ENCODE measurements around the gene ZKSCAN2. TPM values are rescaled to one million over a fixed set of nuclear protein-coding genes. Genes with fewer than 3 reads are reported as not detected.

Gene ZKSCAN2
- total and polyA plus RNA-seq, 9 donors: 4.1 to 6.2 (median 5.4) TPM

DNA sequence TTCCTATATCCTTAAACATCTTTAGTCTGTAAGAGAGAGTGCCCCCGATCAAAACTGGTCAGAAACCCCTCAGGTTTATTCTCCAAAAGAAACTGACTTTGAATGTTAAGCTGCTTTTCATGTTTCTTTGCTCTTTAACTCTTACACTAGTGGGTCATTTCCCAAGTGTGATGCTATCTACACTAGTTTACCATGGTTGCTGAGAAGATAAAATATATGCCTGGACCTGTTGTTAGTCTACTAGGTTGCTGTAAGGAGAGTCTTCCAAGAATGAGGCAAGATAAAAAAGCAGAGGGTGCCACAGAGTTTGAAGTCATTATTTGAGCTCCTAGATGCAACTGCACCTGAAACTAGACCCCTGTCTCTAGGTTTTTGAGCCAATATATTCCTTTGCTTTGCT lies 12.2 kb upstream of the ZKSCAN2 start:
- no peaks in the 10 kb centered on the region for H3K9me3 ChIP-seq (replicated peaks; ENCODE audit: control insufficient read depth, low read depth, low read length)
- H3K27ac ChIP-seq (ENCODE audit: low read length): no peak overlapping the region
- no CpG with 5 or more reads among the region's 1 CpG for WGBS (ENCODE audit: insufficient coverage)
- no peaks in the 10 kb centered on the region for H3K4me1 ChIP-seq (ENCODE audit: control insufficient read depth, insufficient read depth, low read length)
- H3K27me3 ChIP-seq (ENCODE audit: control insufficient read depth, insufficient read depth, low read length): no peaks in the 10 kb centered on the region
- no peaks in the 10 kb centered on the region for H3K36me3 ChIP-seq (ENCODE audit: control insufficient read depth, insufficient read depth, low read length)
- H3K4me3 ChIP-seq (ENCODE audit: low read length): no peak overlapping the region
- DNase-seq: no peak

DNA sequence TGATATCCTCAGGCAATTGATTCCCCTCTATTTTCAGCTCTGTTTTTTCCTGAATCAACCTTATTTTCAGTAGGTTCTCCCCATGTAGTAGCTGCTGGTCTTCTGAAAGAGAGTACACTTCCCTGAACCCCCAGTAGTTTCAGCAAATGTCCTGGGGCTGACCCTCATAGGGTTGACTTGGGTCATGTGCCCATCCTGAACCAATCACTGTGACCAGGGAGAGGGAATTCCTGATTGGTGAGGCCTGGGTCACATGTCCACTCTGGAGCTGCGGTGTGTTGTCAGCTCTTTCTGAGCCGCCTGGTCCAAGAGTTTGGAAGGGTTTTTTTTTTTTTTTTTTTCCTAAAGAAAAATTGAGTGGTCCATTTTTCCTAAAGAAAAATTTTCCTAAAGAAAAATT lies 8.3 kb upstream of the ZKSCAN2 start:
- Histone ChIP-seq H3K27me3 (ENCODE audit: control insufficient read depth, insufficient read depth, low read length) (no peaks in the 10 kb centered on the region), H3K27ac (ENCODE audit: low read length) (no peak overlapping the region), H3K4me3 (ENCODE audit: low read length) (no peak overlapping the region), H3K4me1 (ENCODE audit: control insufficient read depth, insufficient read depth, low read length) (no peaks in the 10 kb centered on the region), H3K9me3 (replicated peaks; ENCODE audit: control insufficient read depth, low read depth, low read length) (no peaks in the 10 kb centered on the region), H3K36me3 (ENCODE audit: control insufficient read depth, insufficient read depth, low read length) (peaks cover 2% of the 10 kb centered on the region)
- no peak for DNase-seq
- WGBS (ENCODE audit: insufficient coverage): no CpG with 5 or more reads among the region's 2 CpGs

DNA sequence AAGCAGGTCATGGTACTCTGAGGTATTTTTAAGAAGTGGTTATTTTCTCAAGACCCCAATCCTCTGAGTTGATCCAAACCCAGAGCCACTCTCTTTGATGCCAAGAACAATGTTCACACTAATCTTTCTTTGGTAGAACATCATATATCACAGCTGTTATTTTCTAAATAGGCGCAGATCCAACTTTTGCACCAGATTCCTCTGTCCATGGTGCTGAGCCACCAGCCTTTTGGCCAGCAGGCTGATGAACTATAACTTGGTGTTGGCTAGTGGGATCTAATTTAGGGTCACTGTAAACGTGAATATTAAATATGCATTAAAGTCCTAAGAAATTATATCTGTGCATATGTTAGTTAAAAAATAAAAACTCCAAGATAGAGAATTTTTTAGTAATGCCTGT lies 7.0 kb upstream of the ZKSCAN2 start:
- Histone ChIP-seq H3K9me3 (replicated peaks; ENCODE audit: control insufficient read depth, low read depth, low read length) (no peaks in the 10 kb centered on the region), H3K4me1 (ENCODE audit: control insufficient read depth, insufficient read depth, low read length) (no peaks in the 10 kb centered on the region), H3K36me3 (ENCODE audit: control insufficient read depth, insufficient read depth, low read length) (peaks cover 2% of the 10 kb centered on the region), H3K27ac (ENCODE audit: low read length) (no peak overlapping the region), H3K4me3 (ENCODE audit: low read length) (no peak overlapping the region), H3K27me3 (ENCODE audit: control insufficient read depth, insufficient read depth, low read length) (no peaks in the 10 kb centered on the region)
- DNase-seq: peak; percentile 46
- WGBS (ENCODE audit: insufficient coverage): no CpG with 5 or more reads among the region's 2 CpGs

DNA sequence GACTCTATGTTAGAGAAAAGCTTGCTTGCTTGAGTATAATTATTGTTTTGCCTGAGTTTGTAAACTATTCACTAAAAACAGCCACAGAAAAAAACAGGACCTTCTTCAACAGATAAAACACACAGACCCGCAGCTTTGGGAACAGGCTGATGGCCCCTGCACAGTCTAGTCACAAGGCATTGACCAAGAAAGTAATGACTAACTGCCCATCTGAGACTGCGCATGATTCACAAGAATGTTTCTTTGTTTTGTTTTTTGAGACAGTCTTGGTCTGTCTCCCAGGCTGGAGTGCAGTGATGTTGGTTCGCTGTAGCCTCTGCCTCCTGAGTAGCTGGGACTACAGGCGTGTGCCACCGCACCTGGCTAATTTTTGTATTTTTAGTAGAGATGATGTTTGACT lies 2.8 kb upstream of the ZKSCAN2 start:
- no peak overlapping the region for H3K27ac ChIP-seq (ENCODE audit: low read length)
- peaks cover 11% of the 10 kb centered on the region for H3K4me1 ChIP-seq (ENCODE audit: control insufficient read depth, insufficient read depth, low read length)
- H3K9me3 ChIP-seq (replicated peaks; ENCODE audit: control insufficient read depth, low read depth, low read length): no peaks in the 10 kb centered on the region
- no peak overlapping the region for H3K4me3 ChIP-seq (ENCODE audit: low read length)
- H3K36me3 ChIP-seq (ENCODE audit: control insufficient read depth, insufficient read depth, low read length): peaks cover 2% of the 10 kb centered on the region
- 100% methylated on average over 2 of the region's 5 CpGs for WGBS (ENCODE audit: insufficient coverage)
- no peak for DNase-seq
- H3K27me3 ChIP-seq (ENCODE audit: control insufficient read depth, insufficient read depth, low read length): no peaks in the 10 kb centered on the region

DNA sequence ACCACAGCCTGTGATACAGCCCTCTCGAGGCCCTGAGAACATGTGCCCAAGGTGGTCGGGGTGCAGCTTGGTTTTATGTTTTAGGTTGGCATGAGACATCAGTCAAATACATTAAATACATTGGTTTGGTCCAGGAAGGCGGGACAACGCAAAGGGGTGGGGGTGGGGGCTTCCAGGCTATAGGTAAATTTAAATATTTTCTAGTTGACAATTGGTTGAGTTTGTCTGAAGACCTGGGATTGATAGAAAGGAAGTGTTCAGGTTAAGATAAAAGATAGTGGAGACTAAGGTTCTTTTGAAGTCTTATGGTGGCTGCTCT lies 1.2 kb upstream of the ZKSCAN2 start:
- DNase-seq: no peak
- no peaks in the 10 kb centered on the region for H3K9me3 ChIP-seq (replicated peaks; ENCODE audit: control insufficient read depth, low read depth, low read length)
- WGBS (ENCODE audit: insufficient coverage): no CpG with 5 or more reads among the region's 4 CpGs
- H3K27me3 ChIP-seq (ENCODE audit: control insufficient read depth, insufficient read depth, low read length): no peaks in the 10 kb centered on the region
- H3K4me1 ChIP-seq (ENCODE audit: control insufficient read depth, insufficient read depth, low read length): peaks cover 17% of the 10 kb centered on the region
- peaks cover 13% of the 10 kb centered on the region for H3K36me3 ChIP-seq (ENCODE audit: control insufficient read depth, insufficient read depth, low read length)
- peak overlapping the region; percentile 98 for H3K27ac ChIP-seq (ENCODE audit: low read length)
- H3K4me3 ChIP-seq (ENCODE audit: low read length): peak overlapping the region; percentile 85

DNA sequence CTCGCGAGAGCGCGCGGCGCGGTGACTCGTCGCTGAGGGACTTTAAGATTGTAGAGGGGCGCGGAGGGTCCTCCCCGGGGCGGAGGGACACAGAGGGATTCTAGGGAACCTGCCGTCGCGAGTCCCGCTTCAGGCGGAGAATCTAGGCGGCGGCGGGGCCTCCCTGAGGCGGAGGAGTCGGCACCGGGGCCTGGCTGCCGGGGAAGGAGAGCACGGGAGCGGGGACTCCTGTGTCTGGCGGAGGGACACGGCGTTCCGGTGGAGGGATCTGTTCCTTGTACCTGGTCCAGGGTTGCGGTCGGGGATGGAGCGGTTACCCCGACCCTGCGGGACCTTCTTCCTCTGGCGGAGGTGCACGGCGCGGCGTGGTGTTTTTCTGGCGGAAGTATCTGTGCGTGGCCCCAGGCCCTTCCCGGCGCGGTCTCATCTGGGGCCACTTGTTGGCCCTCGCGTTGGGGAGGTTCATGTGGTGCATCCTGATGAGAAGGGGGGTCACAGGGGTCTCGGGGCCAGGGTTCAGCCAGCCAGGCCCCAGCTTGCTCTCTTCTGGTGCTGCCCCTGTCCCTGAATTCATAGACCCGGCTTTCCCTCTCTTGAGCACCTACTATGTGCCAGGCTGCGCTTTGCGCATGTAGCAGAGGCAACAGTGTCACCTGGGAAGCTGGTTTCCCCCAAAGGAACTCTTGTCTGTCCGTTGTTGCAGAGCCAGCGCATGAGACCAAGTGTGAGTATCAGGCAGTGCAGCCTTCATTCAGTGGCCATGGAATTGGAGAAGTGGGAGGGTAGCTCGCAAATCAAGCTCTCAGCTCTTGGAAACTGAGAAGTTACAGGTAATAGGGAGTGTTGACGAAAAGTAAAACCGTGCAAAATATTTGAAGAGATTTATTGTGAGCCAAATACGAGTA lies 563 bp upstream of the ZKSCAN2 start:
- H3K4me3 ChIP-seq (ENCODE audit: low read length): peak overlapping the region; percentile 85
- 3% methylated on average over 46 of the region's 58 CpGs for WGBS (ENCODE audit: insufficient coverage)
- peaks cover 18% of the 10 kb centered on the region for H3K36me3 ChIP-seq (ENCODE audit: control insufficient read depth, insufficient read depth, low read length)
- H3K27me3 ChIP-seq (ENCODE audit: control insufficient read depth, insufficient read depth, low read length): no peaks in the 10 kb centered on the region
- H3K4me1 ChIP-seq (ENCODE audit: control insufficient read depth, insufficient read depth, low read length): peaks cover 17% of the 10 kb centered on the region
- no peaks in the 10 kb centered on the region for H3K9me3 ChIP-seq (replicated peaks; ENCODE audit: control insufficient read depth, low read depth, low read length)
- DNase-seq: peak; percentile 92
- H3K27ac ChIP-seq (ENCODE audit: low read length): peak overlapping the region; percentile 98

DNA sequence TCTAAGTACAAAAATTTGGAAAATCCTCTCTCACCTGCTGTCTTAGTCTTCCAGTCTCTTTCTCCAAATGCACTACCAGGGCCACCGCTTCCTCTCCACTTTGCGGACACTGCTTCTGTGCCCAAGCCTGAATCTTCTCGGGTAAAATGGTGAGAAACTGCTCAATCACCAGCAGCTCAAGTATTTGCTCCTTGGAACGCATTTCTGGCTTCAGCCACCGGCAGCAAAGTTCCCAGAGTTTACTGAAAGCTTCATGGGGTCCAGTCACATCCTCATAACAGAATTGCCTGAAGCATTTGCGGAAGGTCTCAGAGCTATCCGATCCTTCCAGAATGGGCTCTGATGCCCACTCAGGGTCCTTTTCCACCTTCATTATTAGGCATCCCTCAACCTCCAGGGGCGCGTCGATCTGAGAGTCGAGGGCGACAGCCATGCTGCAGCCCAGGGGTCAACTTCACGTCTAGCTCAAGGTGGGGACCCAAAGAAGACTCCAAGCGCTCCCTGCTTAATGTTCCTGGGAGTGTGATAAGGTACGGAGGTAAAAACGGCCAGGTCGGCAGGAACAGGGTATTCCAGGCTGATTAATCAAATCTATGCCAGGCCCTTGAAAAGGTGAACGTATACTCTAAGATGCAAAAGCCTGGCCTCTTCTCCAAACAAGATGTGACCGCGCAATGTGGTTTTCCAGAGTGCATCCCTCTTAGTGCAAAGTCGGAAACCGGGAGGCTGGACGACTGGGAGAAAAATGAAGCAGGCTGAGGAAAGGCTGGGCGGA lies 763 bp downstream of the ZKSCAN2 start:
- H3K9me3 ChIP-seq (replicated peaks; ENCODE audit: control insufficient read depth, low read depth, low read length): no peaks in the 10 kb centered on the region
- peaks cover 22% of the 10 kb centered on the region for H3K36me3 ChIP-seq (ENCODE audit: control insufficient read depth, insufficient read depth, low read length)
- no peaks in the 10 kb centered on the region for H3K27me3 ChIP-seq (ENCODE audit: control insufficient read depth, insufficient read depth, low read length)
- H3K27ac ChIP-seq (ENCODE audit: low read length): peak overlapping the region; percentile 97
- H3K4me3 ChIP-seq (ENCODE audit: low read length): peak overlapping the region; percentile 85
- peak; percentile 27 for DNase-seq
- peaks cover 17% of the 10 kb centered on the region for H3K4me1 ChIP-seq (ENCODE audit: control insufficient read depth, insufficient read depth, low read length)
- under 1% methylated on average over 23 of the region's 24 CpGs for WGBS (ENCODE audit: insufficient coverage)

DNA sequence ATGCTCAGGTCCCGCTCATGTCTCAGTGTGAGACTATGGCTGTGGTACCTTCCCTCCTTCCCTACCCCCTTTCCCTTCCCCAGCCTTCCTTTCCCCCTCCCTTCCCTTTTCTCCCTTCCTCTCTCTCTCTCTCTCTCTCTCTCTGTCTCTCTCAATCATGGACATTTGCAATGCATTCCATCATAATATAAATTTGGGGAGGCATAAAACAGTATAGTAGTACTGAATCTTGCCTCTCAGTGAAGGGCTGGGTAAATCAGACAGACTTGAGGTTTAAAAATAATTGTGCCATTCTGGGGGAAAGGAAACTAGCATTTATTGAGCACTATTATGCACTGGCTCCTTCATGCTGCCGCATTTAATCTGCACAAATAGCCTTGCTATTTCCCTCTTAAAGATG lies 4.3 kb downstream of the ZKSCAN2 start:
- Histone ChIP-seq H3K36me3 (ENCODE audit: control insufficient read depth, insufficient read depth, low read length) (peaks cover 38% of the 10 kb centered on the region), H3K9me3 (replicated peaks; ENCODE audit: control insufficient read depth, low read depth, low read length) (peaks cover 5% of the 10 kb centered on the region), H3K4me1 (ENCODE audit: control insufficient read depth, insufficient read depth, low read length) (peaks cover 11% of the 10 kb centered on the region), H3K27ac (ENCODE audit: low read length) (no peak overlapping the region), H3K4me3 (ENCODE audit: low read length) (no peak overlapping the region), H3K27me3 (ENCODE audit: control insufficient read depth, insufficient read depth, low read length) (no peaks in the 10 kb centered on the region)
- 75% methylated on average over 1 of the region's 2 CpGs for WGBS (ENCODE audit: insufficient coverage)
- no peak for DNase-seq

DNA sequence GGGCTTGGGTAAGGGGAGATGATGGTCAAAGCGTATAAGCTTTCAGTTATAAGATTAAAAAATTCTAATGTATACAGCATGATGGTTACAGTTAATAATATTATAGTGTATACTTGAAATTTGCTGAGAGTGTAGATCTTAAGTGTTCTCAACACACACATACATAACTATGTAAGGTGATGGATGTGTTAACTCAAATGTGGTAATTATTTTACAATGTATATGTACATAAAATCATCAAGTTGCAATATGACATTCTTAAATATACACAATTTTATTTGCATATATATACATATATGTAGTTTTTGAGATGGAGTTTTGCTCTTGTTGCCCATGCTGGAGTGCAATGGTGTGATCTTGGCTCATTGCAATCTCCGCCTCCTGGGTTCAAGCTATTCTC lies 7.2 kb downstream of the ZKSCAN2 start:
- no peak for DNase-seq
- no CpG with 5 or more reads among the region's 2 CpGs for WGBS (ENCODE audit: insufficient coverage)
- H3K36me3 ChIP-seq (ENCODE audit: control insufficient read depth, insufficient read depth, low read length): peaks cover 50% of the 10 kb centered on the region

DNA sequence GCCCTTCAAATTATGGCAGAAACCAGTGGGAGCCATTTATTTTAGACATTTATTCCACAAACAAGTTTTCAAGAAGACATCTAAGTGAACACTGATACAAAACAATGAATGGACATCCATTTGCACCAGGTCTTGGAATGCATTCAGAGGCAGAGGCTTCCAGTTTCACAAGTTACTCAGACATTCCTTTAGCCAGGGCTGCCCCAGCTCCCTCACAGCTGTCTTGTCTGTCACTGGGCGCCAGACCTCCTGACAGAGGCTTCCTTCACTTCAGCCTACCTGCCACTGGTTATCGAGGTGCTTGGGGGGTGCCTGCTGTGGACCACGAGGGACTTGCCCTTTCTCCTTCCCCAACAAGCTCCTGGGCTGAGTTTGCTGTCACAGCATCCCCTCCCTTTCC lies 21.7 kb downstream of the ZKSCAN2 start:
- Histone ChIP-seq H3K4me3 (ENCODE audit: low read length) (no peak overlapping the region), H3K27ac (ENCODE audit: low read length) (no peak overlapping the region), H3K27me3 (ENCODE audit: control insufficient read depth, insufficient read depth, low read length) (no peaks in the 10 kb centered on the region), H3K4me1 (ENCODE audit: control insufficient read depth, insufficient read depth, low read length) (peaks cover 4% of the 10 kb centered on the region), H3K9me3 (replicated peaks; ENCODE audit: control insufficient read depth, low read depth, low read length) (peaks cover 2% of the 10 kb centered on the region), H3K36me3 (ENCODE audit: control insufficient read depth, insufficient read depth, low read length) (peaks cover 23% of the 10 kb centered on the region)
- 85% methylated on average over 3 of the region's 3 CpGs for WGBS (ENCODE audit: insufficient coverage)
- peak; percentile 11 for DNase-seq

More for the DNA sequence above, 7.2 kb downstream of the ZKSCAN2 start:
- Histone ChIP-seq H3K9me3 (replicated peaks; ENCODE audit: control insufficient read depth, low read depth, low read length) (peaks cover 9% of the 10 kb centered on the region), H3K27ac (ENCODE audit: low read length) (no peak overlapping the region), H3K4me3 (ENCODE audit: low read length) (no peak overlapping the region), H3K27me3 (ENCODE audit: control insufficient read depth, insufficient read depth, low read length) (no peaks in the 10 kb centered on the region), H3K4me1 (ENCODE audit: control insufficient read depth, insufficient read depth, low read length) (peaks cover 6% of the 10 kb centered on the region)
